HL-60/S4 (cell line): ENCODE measurements around the gene RMRP.
"Not testable (repeated sequence)": the region's sequence is repeated elsewhere in the genome, so short reads cannot be mapped to it uniquely, and the experiment has no call there.

Source experiments
- in situ Hi-C: fragments of 300-500 bp; cut with MboI; formaldehyde crosslinking; loops from 2 replicates; pipeline ENCODE4 v1.14.3; 2022; ENCODE audit warnings: low sequenced_read_pairs

The RMRP gene

DNA sequence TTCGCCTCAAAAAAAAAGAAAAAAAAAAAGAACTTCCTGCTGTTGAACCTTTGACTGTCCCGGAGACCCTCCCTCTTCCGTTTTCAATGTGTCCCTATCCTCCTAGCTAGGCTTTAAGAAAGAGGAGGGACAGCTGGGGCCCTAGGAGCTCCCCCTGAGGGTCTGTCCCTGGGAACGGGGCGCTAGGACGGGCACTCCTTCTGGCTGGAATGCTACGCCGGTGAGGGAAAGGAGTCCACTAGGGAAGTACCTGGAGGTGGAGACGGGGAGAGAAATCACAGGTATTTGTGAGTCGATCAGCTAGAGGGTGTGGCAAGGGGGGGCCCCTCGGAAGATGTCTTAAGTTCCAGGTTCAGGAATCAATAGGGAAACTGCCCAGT is 11.7 kb downstream of the RMRP start:
- in situ Hi-C loops: no loop called here

- in situ Hi-C loops: not testable (repeated sequence)
Measured at GRCh38 chr9:35645736-35646135, 12.1 kb downstream of the RMRP start.

DNA sequence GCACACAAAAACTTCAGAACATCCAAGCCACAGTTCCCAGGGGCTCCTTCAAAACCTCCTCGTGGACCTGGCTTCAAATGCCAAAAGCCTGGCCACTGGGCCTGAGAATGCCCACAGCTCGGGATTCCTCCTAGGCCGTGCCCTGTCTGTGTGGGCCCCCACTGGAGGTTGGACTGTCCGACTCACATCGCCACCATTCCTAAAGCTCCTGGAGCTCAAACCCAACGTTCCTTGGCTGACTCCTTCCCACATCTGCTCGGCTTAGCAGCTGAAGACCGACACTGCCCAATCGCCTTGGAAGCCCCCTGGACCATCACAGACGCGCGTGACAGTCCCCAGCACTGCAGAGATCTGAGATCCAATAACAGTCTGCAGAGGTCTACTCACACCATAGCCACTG is 14.8 kb downstream of the RMRP start:
- in situ Hi-C loops: no loop called here

DNA sequence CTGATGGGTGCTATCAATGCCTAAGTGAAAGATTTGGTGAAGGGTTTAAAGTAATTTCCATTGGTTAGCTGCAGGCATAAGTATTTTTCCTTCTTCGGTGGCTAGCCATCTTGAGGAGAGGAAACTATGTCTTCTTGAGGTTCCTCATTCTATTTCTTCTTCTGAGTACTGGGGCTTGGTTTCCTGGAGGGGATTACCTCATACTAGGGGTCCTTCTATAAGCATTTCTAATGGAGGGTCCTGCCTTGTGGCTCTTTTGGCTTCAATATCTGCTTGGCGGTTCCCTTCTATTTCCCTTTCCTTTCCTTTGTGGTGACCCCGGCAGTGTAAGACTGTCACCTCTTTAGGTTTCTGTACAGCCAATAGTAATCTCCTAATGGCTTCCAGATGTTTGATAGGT is 16.3 kb downstream of the RMRP start:
- in situ Hi-C loops: not testable (repeated sequence)

- in situ Hi-C loops: not testable (repeated sequence)
Measured at GRCh38 chr9:35640431-35640830, 17.4 kb downstream of the RMRP start.

DNA sequence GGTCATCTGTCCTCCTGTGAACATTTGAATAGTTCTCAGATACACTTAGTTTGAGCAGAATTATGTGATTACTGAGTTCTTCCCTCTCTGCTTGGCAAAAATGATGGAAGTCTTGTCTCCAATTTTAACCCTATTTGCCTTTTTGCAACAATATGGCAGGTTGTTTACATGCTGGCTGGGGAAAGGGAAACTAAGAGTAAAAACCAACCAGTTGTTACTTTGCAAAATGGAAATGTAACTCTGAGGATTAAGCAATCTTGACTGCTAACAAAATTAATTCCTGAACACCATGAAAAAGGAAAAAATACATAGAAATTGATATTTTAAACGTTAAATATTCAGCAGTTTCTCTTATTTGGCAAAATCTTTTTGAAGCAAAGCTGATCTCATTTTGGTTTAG is 18.2 kb downstream of the RMRP start:
- in situ Hi-C loops: no loop called here

- in situ Hi-C loops: not testable (repeated sequence)
Measured at GRCh38 chr9:35639225-35639624, 18.6 kb downstream of the RMRP start.

DNA sequence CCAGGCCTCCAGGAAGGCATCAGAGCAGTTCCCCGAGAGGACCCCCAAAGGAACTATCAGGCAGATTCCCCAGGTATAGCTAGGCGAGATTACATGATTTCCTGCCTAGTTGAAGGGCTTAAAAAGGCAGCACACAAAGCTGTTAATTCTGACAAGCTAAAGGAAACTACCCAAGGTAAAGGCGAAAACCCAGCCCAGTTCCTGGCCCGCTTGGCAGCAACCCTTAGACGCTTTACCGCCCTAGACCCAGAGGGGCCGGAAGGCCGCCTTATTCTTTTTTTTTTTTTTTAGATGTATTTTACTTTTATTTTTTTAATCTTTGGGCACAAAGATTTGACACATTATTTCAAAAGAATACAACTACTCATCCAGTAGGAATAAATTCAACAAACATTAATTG is 19.1 kb downstream of the RMRP start:
- in situ Hi-C loops: not testable (repeated sequence)

GRCh38 chr9:35637427-35637955 is 20.3 kb downstream of the RMRP start:
- in situ Hi-C loops: not testable (repeated sequence)

GRCh38 chr9:35636877-35637246 is 21.0 kb downstream of the RMRP start:
- in situ Hi-C loops: not testable (repeated sequence)

DNA sequence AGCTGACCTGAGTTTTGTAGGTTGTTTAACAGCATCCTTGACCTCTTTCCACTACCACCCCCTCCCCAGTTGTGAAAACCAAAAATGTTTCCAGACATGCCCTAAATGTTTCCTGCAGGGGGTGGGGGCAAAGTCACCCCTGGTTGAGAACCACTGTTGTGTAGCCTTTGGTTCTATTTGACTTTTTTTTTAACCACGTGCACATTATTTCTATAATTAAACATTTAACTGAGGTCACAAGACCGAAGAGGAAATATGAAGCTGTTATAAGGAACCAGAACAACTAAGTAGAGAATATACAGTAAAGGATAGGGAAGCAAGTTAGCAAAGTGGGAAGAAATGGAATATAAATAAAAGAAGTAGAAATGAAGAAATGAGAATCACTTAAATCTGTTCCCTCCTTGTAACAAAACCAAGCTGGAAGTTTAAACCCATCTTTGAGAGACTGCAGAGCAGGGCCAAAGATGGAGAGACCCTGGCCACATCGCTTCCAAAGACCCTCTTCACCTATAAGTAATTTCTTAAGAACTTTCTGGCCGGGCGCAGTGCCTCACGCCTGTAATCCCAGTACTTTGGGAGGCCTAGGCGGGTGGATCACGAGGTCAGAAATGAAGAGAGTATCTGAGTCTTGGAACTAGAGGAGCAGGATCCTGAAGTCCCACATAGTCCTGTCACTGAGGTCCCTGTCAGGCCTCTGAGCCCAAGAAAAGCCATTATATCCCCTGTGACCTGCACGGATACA is 21.5 kb downstream of the RMRP start:
- in situ Hi-C loops: no loop called here

DNA sequence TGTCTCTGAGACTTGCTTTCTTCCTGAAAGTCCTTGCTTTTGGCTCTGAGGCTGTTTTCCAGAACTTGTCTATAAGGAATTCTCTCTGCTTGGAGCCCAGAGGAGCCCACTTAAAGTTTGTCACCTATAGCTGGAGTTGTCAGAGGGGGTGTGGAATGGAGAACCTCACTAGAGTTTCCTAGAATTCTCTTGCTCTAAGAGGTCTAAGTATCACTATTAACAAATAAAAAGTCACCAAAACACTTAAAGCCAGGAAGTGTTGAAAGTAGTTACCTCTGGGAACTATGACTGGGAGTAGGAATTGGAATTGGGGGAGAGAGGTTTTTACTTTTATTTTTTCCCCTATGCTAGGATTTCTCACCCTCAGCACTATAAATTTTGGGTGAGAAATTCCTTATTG is 22.1 kb downstream of the RMRP start:
- in situ Hi-C loops: no loop called here

GRCh38 chr9:35629597-35629996 is 28.2 kb downstream of the RMRP start:
- in situ Hi-C loops: no loop called here

DNA sequence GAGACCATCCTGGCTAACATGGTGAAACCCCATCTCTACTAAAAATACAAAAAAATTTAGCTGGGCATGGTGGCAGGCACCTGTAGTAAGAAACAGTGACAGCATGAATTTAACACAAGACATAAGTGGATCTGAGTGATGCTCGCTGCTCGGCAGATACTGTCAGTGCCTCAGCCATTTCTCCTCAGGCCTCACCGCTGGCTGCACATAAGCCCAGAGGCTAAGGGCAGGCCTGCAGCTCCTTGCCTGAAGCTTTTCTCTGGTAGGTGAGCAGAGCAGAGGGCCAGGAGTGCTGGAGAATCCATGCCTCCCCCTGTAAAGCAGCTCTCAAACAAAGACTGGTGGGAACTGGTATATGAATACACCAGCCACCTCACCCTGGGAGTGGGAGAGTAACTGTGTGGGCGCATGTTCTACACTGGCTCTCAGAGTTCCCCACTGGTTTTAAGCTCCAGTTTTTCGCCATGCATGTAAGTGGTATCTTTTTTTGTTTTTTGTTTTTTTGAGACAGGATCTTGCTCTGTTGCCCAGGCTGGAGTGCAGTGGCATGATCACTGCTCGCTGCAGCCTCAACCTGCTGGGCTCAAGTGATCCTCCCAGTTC is 29.3 kb downstream of the RMRP start:
- in situ Hi-C loops: no loop called here

- in situ Hi-C loops: no loop called here
Measured at GRCh38 chr9:35627575-35627974, 30.2 kb downstream of the RMRP start.

DNA sequence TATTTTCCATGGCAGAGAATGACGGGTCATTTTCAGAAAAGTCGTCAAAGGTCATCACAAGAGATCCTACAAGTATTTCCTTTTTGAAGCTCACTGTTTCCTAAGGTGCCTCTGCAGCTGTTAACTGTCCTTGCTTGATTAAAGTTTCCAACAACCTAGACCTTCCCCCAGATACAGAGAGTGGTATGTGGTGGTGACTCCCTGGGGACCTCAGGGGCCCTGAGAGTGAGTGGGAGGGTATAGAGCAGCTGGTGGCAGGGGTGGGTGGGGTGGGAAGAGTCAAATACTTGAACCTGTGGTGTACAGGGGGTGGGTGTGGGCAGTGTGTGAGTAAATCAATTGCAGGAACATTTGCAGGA is 38.0 kb downstream of the RMRP start:
- in situ Hi-C loops: loop anchor here (25.0 kb wide), 1 partner anchor 518 kb away; the partner anchor contains the start of gene GLIPR2

DNA sequence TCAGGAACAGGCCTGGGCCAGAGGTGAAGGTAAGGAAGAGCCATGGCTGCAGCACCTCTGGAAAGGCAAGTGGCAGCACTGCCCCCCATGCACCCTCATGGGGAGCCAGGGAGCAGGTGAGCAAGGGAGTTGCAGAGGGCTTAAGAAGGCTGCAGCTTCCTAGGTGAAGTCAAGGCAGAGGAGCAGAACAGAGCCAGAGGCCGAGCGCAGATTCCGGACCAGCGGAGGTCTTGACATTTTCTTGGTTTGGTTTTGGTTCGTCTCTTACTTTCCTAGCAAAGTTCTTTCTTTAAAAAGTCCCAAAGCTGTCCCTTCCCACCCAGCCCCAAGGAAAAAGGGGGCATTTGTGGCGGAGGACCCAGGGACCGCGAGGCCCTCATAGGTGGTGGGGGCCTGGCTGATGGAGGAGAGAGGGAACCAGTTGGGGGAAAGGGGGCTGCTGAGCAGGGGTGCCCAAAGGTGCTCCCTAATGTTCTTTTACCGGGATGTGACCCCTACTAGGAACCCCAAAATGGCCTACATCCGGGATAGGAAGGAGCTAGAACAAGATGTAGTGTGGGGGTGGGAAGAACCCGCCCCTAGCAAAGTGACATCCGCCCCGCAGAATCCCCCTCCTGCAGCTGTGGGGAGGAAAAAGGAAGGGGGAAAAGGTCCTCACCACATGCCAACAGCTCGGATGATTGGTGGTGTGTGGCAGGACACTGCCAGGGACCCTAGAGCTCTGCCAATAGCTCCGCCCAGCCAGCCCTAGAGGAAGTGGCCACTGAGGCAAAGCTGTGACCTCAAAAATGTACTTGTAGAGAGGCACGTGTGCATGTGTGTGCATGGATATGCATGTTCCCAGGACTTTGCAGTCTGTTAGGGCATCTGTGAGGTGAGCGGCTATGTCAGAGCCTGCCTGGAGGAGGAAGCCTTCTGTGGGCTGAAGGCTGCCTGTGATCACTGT is 38.7 kb downstream of the RMRP start:
- in situ Hi-C loops: loop anchor here (25.0 kb wide), 1 partner anchor 518 kb away; the partner anchor contains the start of gene GLIPR2

DNA sequence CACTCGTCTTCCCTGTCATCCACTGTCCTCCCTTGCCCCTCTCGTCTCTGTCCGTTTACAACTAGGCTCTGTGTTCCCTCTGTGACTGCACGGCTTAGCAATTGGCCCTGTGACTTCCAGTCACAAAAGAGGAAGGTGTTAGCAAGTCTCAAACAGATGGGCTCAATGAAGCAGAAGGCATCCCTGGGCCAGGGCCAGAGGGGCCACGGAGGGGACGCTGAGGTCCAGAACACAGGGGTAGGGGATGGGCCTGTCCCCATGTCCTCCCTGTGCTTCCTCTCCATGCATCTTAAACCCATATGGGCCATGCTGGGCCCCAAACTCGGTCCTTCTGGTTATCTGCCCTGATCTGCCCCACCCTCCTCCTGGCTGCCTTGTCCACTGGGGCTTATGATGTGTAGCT is 39.5 kb downstream of the RMRP start, which contains the start of gene CD72:
TSS of gene CD72 (minus strand) at position 89 of the 403 bp plus-strand sequence. CDS start 110 bp downstream, outside the sequence.
- in situ Hi-C loops: loop anchor here (25.0 kb wide), 1 partner anchor 519 kb away; the partner anchor contains the start of gene GLIPR2

DNA sequence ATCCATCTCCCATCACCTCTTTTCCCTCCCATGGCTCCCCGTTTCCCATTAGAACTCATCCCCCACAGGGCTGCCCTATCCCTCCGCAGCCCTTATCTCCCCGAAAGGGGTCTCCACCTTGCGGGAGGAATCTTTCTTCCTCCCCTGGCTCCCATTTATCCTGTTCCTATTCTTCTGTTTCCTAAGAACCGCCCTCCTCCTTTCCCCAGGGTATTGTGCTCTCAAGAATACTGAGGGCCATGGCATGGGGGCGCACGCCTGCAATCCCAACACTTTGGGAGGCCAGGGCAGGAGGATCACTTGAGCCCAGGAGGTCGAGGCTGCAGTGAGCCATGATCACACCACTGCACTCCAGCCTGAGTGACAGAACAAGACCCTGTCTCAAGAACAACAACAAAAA is 40.3 kb downstream of the RMRP start:
- in situ Hi-C loops: loop anchor here (25.0 kb wide), 1 partner anchor 520 kb away; the partner anchor contains the start of gene GLIPR2

GRCh38 chr9:35616681-35617459 is 40.9 kb downstream of the RMRP start:
- in situ Hi-C loops: loop anchor here (25.0 kb wide), 1 partner anchor 520 kb away; the partner anchor contains the start of gene GLIPR2
